IMR-90 (cell line): ENCODE measurements around the gene PCP4. TPM values are rescaled to one million over a fixed set of nuclear protein-coding genes. Genes with fewer than 3 reads are reported as not detected.

Experiments
- ATAC-seq: fragments of 200-7000 bp; cut with Tn5 transposase; 2 replicates; pipeline ENCODE4 v1.9.1; 2020; ENCODE audit warnings: low read depth, mild to moderate bottlenecking, moderate library complexity
- BruUV-seq: library from RNA; stranded (reverse); fragments of 400-500 nt; replicated peaks from 2 replicates; lab custom pipeline; 2021; lab: Mats Ljungman, UMichigan
- CTCF ChIA-PET: fragments of 300-600 bp; formaldehyde crosslinking; extraction: SDS; loops from one replicate; lab custom pipeline; 2021; ENCODE audit warnings: antibody characterized with exemption; lab: Yijun Ruan, JAX
- POLR2A ChIA-PET: fragments of 300-600 bp; sonication (Branson Sonifier 250); formaldehyde crosslinking; loops from one replicate; lab custom pipeline; 2022; ENCODE audit warnings: antibody characterized with exemption; ENCODE audit not compliant: unreplicated experiment; lab: Charles Lee
- DNase-seq: peaks from one replicate; pipeline ENCODE4 v3.0.0; 2013
- H2AFZ ChIP-seq: replicated peaks from 2 replicates; pipeline ENCODE3; 2013; ENCODE audit warnings: low read length, mild to moderate bottlenecking; ENCODE audit not compliant: poor library complexity
- H2AK5ac ChIP-seq: 2 replicates; pipeline ENCODE4 v1.6.1; 2013; ENCODE audit warnings: low read depth, low read length, inconsistent platforms
- H2AK9ac ChIP-seq: replicated peaks from 2 replicates; pipeline ENCODE3; 2013; ENCODE audit warnings: mild to moderate bottlenecking, low read depth, low read length, moderate library complexity; ENCODE audit not compliant: poor library complexity
- H2BK120ac ChIP-seq: 2 replicates; pipeline ENCODE4 v1.6.1; 2013; ENCODE audit warnings: low read depth, low read length, inconsistent platforms
- H2BK15ac ChIP-seq: 3 replicates; pipeline ENCODE4 v1.6.1; 2013; ENCODE audit warnings: low read depth, low read length, inconsistent platforms
- H2BK20ac ChIP-seq: 2 replicates; pipeline ENCODE4 v1.6.1; 2013; ENCODE audit warnings: low read depth, mild to moderate bottlenecking, inconsistent platforms, low read length, moderate library complexity
- H2BK5ac ChIP-seq: 2 replicates; pipeline ENCODE4 v1.6.1; 2013; ENCODE audit warnings: mild to moderate bottlenecking, low read depth, low read length, inconsistent platforms; ENCODE audit not compliant: poor library complexity, severe bottlenecking
- H3K14ac ChIP-seq: replicated peaks from 2 replicates; pipeline ENCODE4 v1.6.1; 2013; ENCODE audit warnings: low read depth, low read length, inconsistent platforms
- H3K18ac ChIP-seq: 2 replicates; pipeline ENCODE4 v1.6.1; 2013; ENCODE audit warnings: low read depth, low read length, control low read depth
- H3K23ac ChIP-seq: 2 replicates; pipeline ENCODE4 v1.6.1; 2013; ENCODE audit warnings: low read depth, low read length, inconsistent platforms
- H3K27ac ChIP-seq: 2 replicates; pipeline ENCODE4 v1.5.1; 2013; ENCODE audit warnings: mild to moderate bottlenecking, control low read depth, low read length; ENCODE audit not compliant: insufficient read depth
- H3K27me3 ChIP-seq: 2 replicates; pipeline ENCODE4 v1.6.1; 2013; ENCODE audit warnings: low read length; ENCODE audit not compliant: control insufficient read depth, insufficient read depth
- H3K36me3 ChIP-seq: 2 replicates; pipeline ENCODE4 v1.6.1; 2013; ENCODE audit warnings: low read length, mixed read lengths; ENCODE audit not compliant: control insufficient read depth, insufficient read depth
- H3K4ac ChIP-seq: 2 replicates; pipeline ENCODE4 v1.6.1; 2013; ENCODE audit warnings: low read depth, low read length, inconsistent platforms
- H3K4me1 ChIP-seq: 2 replicates; pipeline ENCODE4 v1.6.1; 2013; ENCODE audit warnings: low read length, mixed read lengths; ENCODE audit not compliant: control insufficient read depth, insufficient read depth
- H3K4me2 ChIP-seq: 2 replicates; pipeline ENCODE4 v1.6.1; 2013; ENCODE audit warnings: low read depth, mild to moderate bottlenecking, control low read depth, low read length, moderate library complexity
- H3K4me3 ChIP-seq: 2 replicates; pipeline ENCODE4 v1.5.1; 2013; ENCODE audit warnings: low read depth, mild to moderate bottlenecking, control low read depth, low read length, moderate library complexity; ENCODE audit not compliant: insufficient read depth
- H3K56ac ChIP-seq: 2 replicates; pipeline ENCODE4 v1.6.1; 2013; ENCODE audit warnings: low read length, inconsistent platforms; ENCODE audit not compliant: insufficient read depth; ENCODE audit errors: extremely low read depth
- H3K79me1 ChIP-seq, 2 experiments: 2 replicates each; pipeline ENCODE4 v1.6.1; 2013; ENCODE audit warnings: low read length in 2 of 2, inconsistent platforms in 1 of 2, low read depth in 1 of 2
- H3K9ac ChIP-seq: 2 replicates; pipeline ENCODE4 v1.6.1; 2013; ENCODE audit warnings: low read depth, low read length, control low read depth
- H3K9me1 ChIP-seq: 2 replicates; pipeline ENCODE4 v1.6.1; 2013; ENCODE audit warnings: low read length, inconsistent platforms; ENCODE audit not compliant: insufficient read depth
- H3K9me3 ChIP-seq: 2 replicates; pipeline ENCODE4 v1.6.1; 2013; ENCODE audit warnings: low read length; ENCODE audit not compliant: control insufficient read depth, insufficient read depth
- H4K20me1 ChIP-seq: 2 replicates; pipeline ENCODE4 v1.6.1; 2013; ENCODE audit warnings: low read length, inconsistent platforms; ENCODE audit not compliant: insufficient read depth
- H4K5ac ChIP-seq: 2 replicates; pipeline ENCODE4 v1.6.1; 2013; ENCODE audit warnings: mild to moderate bottlenecking, low read depth, low read length, control low read depth
- H4K8ac ChIP-seq, 2 experiments: 2 replicates each; pipeline ENCODE4 v1.6.1; 2013; ENCODE audit warnings: low read depth in 2 of 2, low read length in 2 of 2, control low read depth in 1 of 2, inconsistent platforms in 1 of 2
- H4K91ac ChIP-seq: 2 replicates; pipeline ENCODE4 v1.6.1; 2013; ENCODE audit warnings: low read depth, low read length, inconsistent platforms; ENCODE audit not compliant: insufficient read depth
- CEBPB ChIP-seq: IDR thresholded peaks from 2 replicates; pipeline ENCODE4 v1.6.1; 2012; ENCODE audit warnings: low read depth, low read length, improper control_type of control experiment
- CHD1 ChIP-seq: IDR thresholded peaks from 2 replicates; pipeline ENCODE4 v1.6.1; 2012; ENCODE audit warnings: low read depth, low read length, improper control_type of control experiment
- CTCF ChIP-seq: conservative IDR thresholded peaks from 2 replicates; pipeline ENCODE4 v1.5.1; 2012; ENCODE audit warnings: mild to moderate bottlenecking, low read depth, low read length, improper control_type of control experiment
- FOS ChIP-seq: fragments of 150-350 bp; IDR thresholded peaks from 2 replicates; pipeline ENCODE4 v1.6.1; 2016; ENCODE audit warnings: low read depth, low read length
- MAFK ChIP-seq: IDR thresholded peaks from 2 replicates; pipeline ENCODE4 v1.6.1; 2012; ENCODE audit warnings: low read depth, low read length, improper control_type of control experiment
- MAZ ChIP-seq: IDR thresholded peaks from 2 replicates; pipeline ENCODE4 v1.6.1; 2012; ENCODE audit warnings: low read depth, mild to moderate bottlenecking, low read length, improper control_type of control experiment, moderate library complexity, borderline replicate concordance
- RAD21 ChIP-seq: IDR thresholded peaks from 2 replicates; pipeline ENCODE4 v1.6.1; 2012; ENCODE audit warnings: low read length, improper control_type of control experiment
- RCOR1 ChIP-seq: IDR thresholded peaks from 2 replicates; pipeline ENCODE4 v1.6.1; 2012; ENCODE audit warnings: mild to moderate bottlenecking, low read length, improper control_type of control experiment; ENCODE audit not compliant: insufficient replicate concordance
- RFX5 ChIP-seq: IDR thresholded peaks from 2 replicates; pipeline ENCODE4 v1.8.0; 2012; ENCODE audit warnings: low read depth, mild to moderate bottlenecking, low read length, moderate library complexity
- SMC3 ChIP-seq: fragments of 150-350 bp; IDR thresholded peaks from 2 replicates; pipeline ENCODE4 v1.6.1; 2016; ENCODE audit warnings: low read depth, mild to moderate bottlenecking, antibody characterized with exemption, low read length, moderate library complexity
- WGBS, 2 experiments: methylation state at CpG; one replicate each; pipeline versions ENCODE4 v1.1.5 to v1.1.7; 2013; ENCODE audit warnings: missing lambda C conversion rate in 2 of 2; ENCODE audit not compliant: insufficient read length in 1 of 2; ENCODE audit errors: extremely low coverage in 2 of 2; 5-methylcytosine and 5-hydroxymethylcytosine counted together
- dilution Hi-C: fragments of 300-500 bp; cut with HindIII; formaldehyde crosslinking; loops from one replicate; pipeline ENCODE4 v1.14.3; 2018; ENCODE audit warnings: low sequenced_read_pairs; ENCODE audit not compliant: unreplicated experiment
- in situ Hi-C: fragments of 300-500 bp; cut with MboI; formaldehyde crosslinking; loops from 3 replicates; pipeline ENCODE4 v1.14.3; 2019; ENCODE audit warnings: low sequenced_read_pairs, inconsistent platforms, mixed read lengths
- intact Hi-C: fragments of 100-400 bp; cut with micrococcal nuclease; formaldehyde crosslinking; loops from 2 replicates; pipeline ENCODE4 v1.10.0; 2022
- polyA plus RNA-seq, 3 experiments: library from polyadenylated mRNA; depleted of rRNA; stranded (reverse); fragments of >200 nt; gene quantifications; 2 replicates each; pipeline ENCODE4 v1.2.3, GENCODE V29; 2012; ENCODE audit warnings: low replicate concordance in 1 of 3
- total RNA-seq: library from RNA; depleted of rRNA; stranded (reverse); fragments of >200 nt; gene quantifications from 2 replicates; pipeline ENCODE4 v1.2.3, GENCODE V29; 2012
- TF ChIP-seq, protein P1 (sequence below): fragments of 150-350 bp; IDR thresholded peaks from 2 replicates; pipeline ENCODE4 v1.6.1; 2017; ENCODE audit warnings: mild to moderate bottlenecking, antibody characterized with exemption, low read length, low read depth
- TF ChIP-seq, protein P2 (sequence below): fragments of 150-350 bp; IDR thresholded peaks from 2 replicates; pipeline ENCODE4 v1.6.1; 2016; ENCODE audit warnings: low read depth, mild to moderate bottlenecking, low read length, moderate library complexity, borderline replicate concordance

PCP4 gene
- total and polyA plus RNA-seq, 2 of the 4 experiments (the other 2 are of a cell fraction): not detected

GRCh38 chr21:39840373-39841097 lies 26.7 kb upstream of the PCP4 start:
- WGBS, 2 experiments: 21% methylated on average over 7 of the region's 22 CpGs; no CpG with 5 or more reads in 1 of the 2 experiments
- Histone ChIP-seq H3K4me2 (no peak overlapping the region), H4K8ac (no peak overlapping the region), H3K27ac (no peak overlapping the region), H2BK20ac (no peak overlapping the region), H2AK9ac (no peak overlapping the region), H3K9me3 (peaks cover 35% of the 10 kb centered on the region), H3K9me1 (no peaks in the 10 kb centered on the region), H3K4ac (no peak overlapping the region), H4K5ac (no peak overlapping the region), H3K27me3 (no peaks in the 10 kb centered on the region), H3K79me1 (no peaks in the 10 kb centered on the region), H2BK120ac (no peak overlapping the region), H2AK5ac (no peak overlapping the region), H4K20me1 (no peaks in the 10 kb centered on the region), H3K9ac (no peak overlapping the region), H3K23ac (no peak overlapping the region), H4K91ac (no peak overlapping the region), H3K56ac (no peak overlapping the region), H2BK5ac (no peak overlapping the region), H3K18ac (no peak overlapping the region), H2AFZ (no peak overlapping the region), H3K4me1 (no peaks in the 10 kb centered on the region), H3K14ac (no peak overlapping the region), H3K4me3 (no peak overlapping the region), H3K36me3 (no peaks in the 10 kb centered on the region), H2BK15ac (no peak overlapping the region)
- dilution Hi-C loops (no loop called here), intact Hi-C loops (no loop called here), in situ Hi-C loops (no loop called here)
- no peak for ATAC-seq
- ChIA-PET CTCF (no interaction called here), POLR2A (no interaction called here)
- DNase-seq: no peak
- TF ChIP-seq, protein P1, sequence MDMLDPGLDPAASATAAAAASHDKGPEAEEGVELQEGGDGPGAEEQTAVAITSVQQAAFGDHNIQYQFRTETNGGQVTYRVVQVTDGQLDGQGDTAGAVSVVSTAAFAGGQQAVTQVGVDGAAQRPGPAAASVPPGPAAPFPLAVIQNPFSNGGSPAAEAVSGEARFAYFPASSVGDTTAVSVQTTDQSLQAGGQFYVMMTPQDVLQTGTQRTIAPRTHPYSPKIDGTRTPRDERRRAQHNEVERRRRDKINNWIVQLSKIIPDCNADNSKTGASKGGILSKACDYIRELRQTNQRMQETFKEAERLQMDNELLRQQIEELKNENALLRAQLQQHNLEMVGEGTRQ: no peak
- TF ChIP-seq, protein P2, sequence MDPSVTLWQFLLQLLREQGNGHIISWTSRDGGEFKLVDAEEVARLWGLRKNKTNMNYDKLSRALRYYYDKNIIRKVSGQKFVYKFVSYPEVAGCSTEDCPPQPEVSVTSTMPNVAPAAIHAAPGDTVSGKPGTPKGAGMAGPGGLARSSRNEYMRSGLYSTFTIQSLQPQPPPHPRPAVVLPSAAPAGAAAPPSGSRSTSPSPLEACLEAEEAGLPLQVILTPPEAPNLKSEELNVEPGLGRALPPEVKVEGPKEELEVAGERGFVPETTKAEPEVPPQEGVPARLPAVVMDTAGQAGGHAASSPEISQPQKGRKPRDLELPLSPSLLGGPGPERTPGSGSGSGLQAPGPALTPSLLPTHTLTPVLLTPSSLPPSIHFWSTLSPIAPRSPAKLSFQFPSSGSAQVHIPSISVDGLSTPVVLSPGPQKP: no peak
- TF ChIP-seq RAD21 (no peak), RCOR1 (no peak), MAFK (no peak), SMC3 (no peak), FOS (no peak), RFX5 (no peak), CTCF (no peak), CEBPB (no peak), CHD1 (no peak), MAZ (no peak)
- BruUV-seq: no TSS peak
